ENCODE measurements around the gene SH3RF3. TPM values are rescaled to one million over a fixed set of nuclear protein-coding genes. Genes with fewer than 3 reads are reported as not detected.

Gene SH3RF3
- total and polyA plus RNA-seq, 2 of the 13 experiments (the other 11 are each of a cell fraction or from before 2014, with no cell fraction given) = 0.04 TPM; not detected in 1

DNA sequence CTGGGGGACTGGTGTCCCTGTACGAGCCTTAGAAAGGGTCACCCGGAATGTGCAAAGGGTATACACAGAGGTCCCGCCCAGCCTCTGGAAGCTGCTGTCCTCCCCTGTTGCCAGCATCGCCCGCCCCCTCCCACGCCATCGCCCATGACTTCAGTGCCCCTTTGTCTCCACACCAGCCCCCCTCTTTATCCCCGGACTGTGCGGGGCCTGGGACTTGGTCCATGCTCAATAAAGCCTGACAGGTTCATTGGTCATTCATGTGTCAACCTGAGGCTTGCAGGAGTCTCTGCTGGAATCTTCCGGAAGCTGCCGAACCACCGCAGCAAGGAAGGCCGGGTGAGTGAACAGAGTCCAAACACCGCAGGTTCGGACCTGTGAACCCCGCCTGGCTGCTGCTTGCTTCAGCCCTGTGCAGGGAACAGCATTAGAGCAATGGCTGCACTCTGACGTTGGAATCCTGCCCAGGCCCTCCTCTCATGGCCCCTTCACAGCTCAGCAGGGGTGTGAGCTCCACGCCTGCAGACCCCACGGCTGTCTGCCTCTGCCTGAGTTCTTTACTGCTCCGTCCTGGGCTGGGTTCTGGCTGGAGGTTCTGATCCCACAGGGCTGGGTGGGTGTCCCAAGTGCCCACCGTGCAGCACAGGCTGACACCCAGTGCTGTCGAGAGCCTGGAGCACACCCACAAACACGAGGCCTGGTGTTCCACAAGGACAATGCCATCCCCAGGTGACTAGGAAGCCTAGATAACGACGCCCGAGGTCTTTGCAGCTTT, 388.3 kb downstream of the SH3RF3 start (continued):
- peak; percentile 41; the same call in 1 of the 2 replicates for TF ChIP-seq ZNF354B (CRISPR knock-in tag; IDR thresholded peaks at IDR 0.05)
- TF ChIP-seq, protein P1, sequence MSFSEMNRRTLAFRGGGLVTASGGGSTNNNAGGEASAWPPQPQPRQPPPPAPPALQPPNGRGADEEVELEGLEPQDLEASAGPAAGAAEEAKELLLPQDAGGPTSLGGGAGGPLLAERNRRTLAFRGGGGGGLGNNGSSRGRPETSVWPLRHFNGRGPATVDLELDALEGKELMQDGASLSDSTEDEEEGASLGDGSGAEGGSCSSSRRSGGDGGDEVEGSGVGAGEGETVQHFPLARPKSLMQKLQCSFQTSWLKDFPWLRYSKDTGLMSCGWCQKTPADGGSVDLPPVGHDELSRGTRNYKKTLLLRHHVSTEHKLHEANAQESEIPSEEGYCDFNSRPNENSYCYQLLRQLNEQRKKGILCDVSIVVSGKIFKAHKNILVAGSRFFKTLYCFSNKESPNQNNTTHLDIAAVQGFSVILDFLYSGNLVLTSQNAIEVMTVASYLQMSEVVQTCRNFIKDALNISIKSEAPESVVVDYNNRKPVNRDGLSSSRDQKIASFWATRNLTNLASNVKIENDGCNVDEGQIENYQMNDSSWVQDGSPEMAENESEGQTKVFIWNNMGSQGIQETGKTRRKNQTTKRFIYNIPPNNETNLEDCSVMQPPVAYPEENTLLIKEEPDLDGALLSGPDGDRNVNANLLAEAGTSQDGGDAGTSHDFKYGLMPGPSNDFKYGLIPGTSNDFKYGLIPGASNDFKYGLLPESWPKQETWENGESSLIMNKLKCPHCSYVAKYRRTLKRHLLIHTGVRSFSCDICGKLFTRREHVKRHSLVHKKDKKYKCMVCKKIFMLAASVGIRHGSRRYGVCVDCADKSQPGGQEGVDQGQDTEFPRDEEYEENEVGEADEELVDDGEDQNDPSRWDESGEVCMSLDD (CRISPR knock-in tag; IDR thresholded peaks at IDR 0.05; ENCODE audit: borderline replicate concordance) = 0 out of 2 replicates have a peak, but pooled peaks have one; percentile 50
- no peak for TF ChIP-seq TRIM24 (CRISPR knock-in tag; IDR thresholded peaks at IDR 0.05)
- no peak for TF ChIP-seq HMGA1 (CRISPR knock-in tag; conservative IDR thresholded peaks at IDR 0.05)
- TF ChIP-seq, protein P2, sequence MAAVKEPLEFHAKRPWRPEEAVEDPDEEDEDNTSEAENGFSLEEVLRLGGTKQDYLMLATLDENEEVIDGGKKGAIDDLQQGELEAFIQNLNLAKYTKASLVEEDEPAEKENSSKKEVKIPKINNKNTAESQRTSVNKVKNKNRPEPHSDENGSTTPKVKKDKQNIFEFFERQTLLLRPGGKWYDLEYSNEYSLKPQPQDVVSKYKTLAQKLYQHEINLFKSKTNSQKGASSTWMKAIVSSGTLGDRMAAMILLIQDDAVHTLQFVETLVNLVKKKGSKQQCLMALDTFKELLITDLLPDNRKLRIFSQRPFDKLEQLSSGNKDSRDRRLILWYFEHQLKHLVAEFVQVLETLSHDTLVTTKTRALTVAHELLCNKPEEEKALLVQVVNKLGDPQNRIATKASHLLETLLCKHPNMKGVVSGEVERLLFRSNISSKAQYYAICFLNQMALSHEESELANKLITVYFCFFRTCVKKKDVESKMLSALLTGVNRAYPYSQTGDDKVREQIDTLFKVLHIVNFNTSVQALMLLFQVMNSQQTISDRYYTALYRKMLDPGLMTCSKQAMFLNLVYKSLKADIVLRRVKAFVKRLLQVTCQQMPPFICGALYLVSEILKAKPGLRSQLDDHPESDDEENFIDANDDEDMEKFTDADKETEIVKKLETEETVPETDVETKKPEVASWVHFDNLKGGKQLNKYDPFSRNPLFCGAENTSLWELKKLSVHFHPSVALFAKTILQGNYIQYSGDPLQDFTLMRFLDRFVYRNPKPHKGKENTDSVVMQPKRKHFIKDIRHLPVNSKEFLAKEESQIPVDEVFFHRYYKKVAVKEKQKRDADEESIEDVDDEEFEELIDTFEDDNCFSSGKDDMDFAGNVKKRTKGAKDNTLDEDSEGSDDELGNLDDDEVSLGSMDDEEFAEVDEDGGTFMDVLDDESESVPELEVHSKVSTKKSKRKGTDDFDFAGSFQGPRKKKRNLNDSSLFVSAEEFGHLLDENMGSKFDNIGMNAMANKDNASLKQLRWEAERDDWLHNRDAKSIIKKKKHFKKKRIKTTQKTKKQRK (IDR thresholded peaks at IDR 0.05; ENCODE audit: low read length) = no peak
- peak; percentile 81; the same call in 1 of the 2 replicates for TF ChIP-seq BRD4 (CRISPR knock-in tag; IDR thresholded peaks at IDR 0.05)
- no peak for TF ChIP-seq SMARCC2 (IDR thresholded peaks at IDR 0.05)
- no peak for TF ChIP-seq ZNF75D (CRISPR knock-in tag; IDR thresholded peaks at IDR 0.05; ENCODE audit: borderline replicate concordance)
- 0 out of 2 replicates have a peak, but pooled peaks have one; percentile 6 for TF ChIP-seq ZNF747 (CRISPR knock-in tag; IDR thresholded peaks at IDR 0.05; ENCODE audit: borderline replicate concordance)
- 0 out of 2 replicates have a peak, but pooled peaks have one; percentile 16 for TF ChIP-seq SIX1 (CRISPR knock-in tag; IDR thresholded peaks at IDR 0.05; ENCODE audit: borderline replicate concordance)
- no peak for TF ChIP-seq NFE2 (CRISPR knock-in tag; IDR thresholded peaks at IDR 0.05)
- TF ChIP-seq TARDBP (CRISPR knock-in tag; IDR thresholded peaks at IDR 0.05) = no peak
- no peak for TF ChIP-seq MIER3 (CRISPR knock-in tag; IDR thresholded peaks at IDR 0.05; ENCODE audit: borderline replicate concordance)
- no peak for TF ChIP-seq NBN (conservative IDR thresholded peaks at IDR 0.05)
- TF ChIP-seq, protein P3, sequence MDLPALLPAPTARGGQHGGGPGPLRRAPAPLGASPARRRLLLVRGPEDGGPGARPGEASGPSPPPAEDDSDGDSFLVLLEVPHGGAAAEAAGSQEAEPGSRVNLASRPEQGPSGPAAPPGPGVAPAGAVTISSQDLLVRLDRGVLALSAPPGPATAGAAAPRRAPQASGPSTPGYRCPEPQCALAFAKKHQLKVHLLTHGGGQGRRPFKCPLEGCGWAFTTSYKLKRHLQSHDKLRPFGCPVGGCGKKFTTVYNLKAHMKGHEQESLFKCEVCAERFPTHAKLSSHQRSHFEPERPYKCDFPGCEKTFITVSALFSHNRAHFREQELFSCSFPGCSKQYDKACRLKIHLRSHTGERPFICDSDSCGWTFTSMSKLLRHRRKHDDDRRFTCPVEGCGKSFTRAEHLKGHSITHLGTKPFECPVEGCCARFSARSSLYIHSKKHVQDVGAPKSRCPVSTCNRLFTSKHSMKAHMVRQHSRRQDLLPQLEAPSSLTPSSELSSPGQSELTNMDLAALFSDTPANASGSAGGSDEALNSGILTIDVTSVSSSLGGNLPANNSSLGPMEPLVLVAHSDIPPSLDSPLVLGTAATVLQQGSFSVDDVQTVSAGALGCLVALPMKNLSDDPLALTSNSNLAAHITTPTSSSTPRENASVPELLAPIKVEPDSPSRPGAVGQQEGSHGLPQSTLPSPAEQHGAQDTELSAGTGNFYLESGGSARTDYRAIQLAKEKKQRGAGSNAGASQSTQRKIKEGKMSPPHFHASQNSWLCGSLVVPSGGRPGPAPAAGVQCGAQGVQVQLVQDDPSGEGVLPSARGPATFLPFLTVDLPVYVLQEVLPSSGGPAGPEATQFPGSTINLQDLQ (CRISPR knock-in tag; IDR thresholded peaks at IDR 0.05) = peak; percentile 69; the same call in 1 of the 2 replicates
- TF ChIP-seq GATA4 (IDR thresholded peaks at IDR 0.05; ENCODE audit: borderline replicate concordance, low read depth) = no peak
- TF ChIP-seq KLF11 (CRISPR knock-in tag; IDR thresholded peaks at IDR 0.05) = no peak
- no peak for TF ChIP-seq JUND (CRISPR knock-in tag; IDR thresholded peaks at IDR 0.05)
- TF ChIP-seq GABPA (IDR thresholded peaks at IDR 0.05; ENCODE audit: low read depth, low read length) = no peak
- peak; percentile 43; the same call in 1 of the 2 replicates for TF ChIP-seq GABPA (CRISPR knock-in tag; IDR thresholded peaks at IDR 0.05; ENCODE audit: low read depth)
- TF ChIP-seq RCOR2 (CRISPR knock-in tag; IDR thresholded peaks at IDR 0.05) = peak; percentile 56; the same call in 1 of the 2 replicates
- no peak for TF ChIP-seq ZNF10 (CRISPR knock-in tag; IDR thresholded peaks at IDR 0.05; ENCODE audit: borderline replicate concordance, low read depth)
- peak; percentile 65 for TF ChIP-seq SALL1 (CRISPR knock-in tag; IDR thresholded peaks at IDR 0.05)
